IMR-90 (cell line): ENCODE results near the gene LSM12. TPM values are rescaled to one million over a fixed set of nuclear protein-coding genes. Genes with fewer than 3 reads are reported as not detected.

ENCODE experiments used
- ATAC-seq: fragments of 200-7000 bp; cut with Tn5 transposase; 2 replicates; pipeline ENCODE4 v1.9.1; 2020; ENCODE audit warnings: low read depth, mild to moderate bottlenecking, moderate library complexity
- BruUV-seq: library from RNA; stranded (reverse); fragments of 400-500 nt; replicated peaks from 2 replicates; lab custom pipeline; 2021; lab: Mats Ljungman, UMichigan
- CTCF ChIA-PET: fragments of 300-600 bp; formaldehyde crosslinking; extraction: SDS; loops from one replicate; lab custom pipeline; 2021; ENCODE audit warnings: antibody characterized with exemption; lab: Yijun Ruan, JAX
- POLR2A ChIA-PET: fragments of 300-600 bp; sonication (Branson Sonifier 250); formaldehyde crosslinking; loops from one replicate; lab custom pipeline; 2022; ENCODE audit warnings: antibody characterized with exemption; ENCODE audit not compliant: unreplicated experiment; lab: Charles Lee
- DNase-seq: peaks from one replicate; pipeline ENCODE4 v3.0.0; 2013
- H2AFZ ChIP-seq: replicated peaks from 2 replicates; pipeline ENCODE3; 2013; ENCODE audit warnings: low read length, mild to moderate bottlenecking; ENCODE audit not compliant: poor library complexity
- H2AK5ac ChIP-seq: 2 replicates; pipeline ENCODE4 v1.6.1; 2013; ENCODE audit warnings: low read depth, low read length, inconsistent platforms
- H2AK9ac ChIP-seq: replicated peaks from 2 replicates; pipeline ENCODE3; 2013; ENCODE audit warnings: mild to moderate bottlenecking, low read depth, low read length, moderate library complexity; ENCODE audit not compliant: poor library complexity
- H2BK120ac ChIP-seq: 2 replicates; pipeline ENCODE4 v1.6.1; 2013; ENCODE audit warnings: low read depth, low read length, inconsistent platforms
- H2BK15ac ChIP-seq: 3 replicates; pipeline ENCODE4 v1.6.1; 2013; ENCODE audit warnings: low read depth, low read length, inconsistent platforms
- H2BK20ac ChIP-seq: 2 replicates; pipeline ENCODE4 v1.6.1; 2013; ENCODE audit warnings: low read depth, mild to moderate bottlenecking, inconsistent platforms, low read length, moderate library complexity
- H2BK5ac ChIP-seq: 2 replicates; pipeline ENCODE4 v1.6.1; 2013; ENCODE audit warnings: mild to moderate bottlenecking, low read depth, low read length, inconsistent platforms; ENCODE audit not compliant: poor library complexity, severe bottlenecking
- H3K14ac ChIP-seq: replicated peaks from 2 replicates; pipeline ENCODE4 v1.6.1; 2013; ENCODE audit warnings: low read depth, low read length, inconsistent platforms
- H3K18ac ChIP-seq: 2 replicates; pipeline ENCODE4 v1.6.1; 2013; ENCODE audit warnings: low read depth, low read length, control low read depth
- H3K23ac ChIP-seq: 2 replicates; pipeline ENCODE4 v1.6.1; 2013; ENCODE audit warnings: low read depth, low read length, inconsistent platforms
- H3K27ac ChIP-seq: 2 replicates; pipeline ENCODE4 v1.5.1; 2013; ENCODE audit warnings: mild to moderate bottlenecking, control low read depth, low read length; ENCODE audit not compliant: insufficient read depth
- H3K27me3 ChIP-seq: 2 replicates; pipeline ENCODE4 v1.6.1; 2013; ENCODE audit warnings: low read length; ENCODE audit not compliant: control insufficient read depth, insufficient read depth
- H3K36me3 ChIP-seq: 2 replicates; pipeline ENCODE4 v1.6.1; 2013; ENCODE audit warnings: low read length, mixed read lengths; ENCODE audit not compliant: control insufficient read depth, insufficient read depth
- H3K4ac ChIP-seq: 2 replicates; pipeline ENCODE4 v1.6.1; 2013; ENCODE audit warnings: low read depth, low read length, inconsistent platforms
- H3K4me1 ChIP-seq: 2 replicates; pipeline ENCODE4 v1.6.1; 2013; ENCODE audit warnings: low read length, mixed read lengths; ENCODE audit not compliant: control insufficient read depth, insufficient read depth
- H3K4me2 ChIP-seq: 2 replicates; pipeline ENCODE4 v1.6.1; 2013; ENCODE audit warnings: low read depth, mild to moderate bottlenecking, control low read depth, low read length, moderate library complexity
- H3K4me3 ChIP-seq: 2 replicates; pipeline ENCODE4 v1.5.1; 2013; ENCODE audit warnings: low read depth, mild to moderate bottlenecking, control low read depth, low read length, moderate library complexity; ENCODE audit not compliant: insufficient read depth
- H3K56ac ChIP-seq: 2 replicates; pipeline ENCODE4 v1.6.1; 2013; ENCODE audit warnings: low read length, inconsistent platforms; ENCODE audit not compliant: insufficient read depth; ENCODE audit errors: extremely low read depth
- H3K79me1 ChIP-seq, 2 experiments: 2 replicates each; pipeline ENCODE4 v1.6.1; 2013; ENCODE audit warnings: low read length in 2 of 2, inconsistent platforms in 1 of 2, low read depth in 1 of 2
- H3K9ac ChIP-seq: 2 replicates; pipeline ENCODE4 v1.6.1; 2013; ENCODE audit warnings: low read depth, low read length, control low read depth
- H3K9me1 ChIP-seq: 2 replicates; pipeline ENCODE4 v1.6.1; 2013; ENCODE audit warnings: low read length, inconsistent platforms; ENCODE audit not compliant: insufficient read depth
- H3K9me3 ChIP-seq: 2 replicates; pipeline ENCODE4 v1.6.1; 2013; ENCODE audit warnings: low read length; ENCODE audit not compliant: control insufficient read depth, insufficient read depth
- H4K20me1 ChIP-seq: 2 replicates; pipeline ENCODE4 v1.6.1; 2013; ENCODE audit warnings: low read length, inconsistent platforms; ENCODE audit not compliant: insufficient read depth
- H4K5ac ChIP-seq: 2 replicates; pipeline ENCODE4 v1.6.1; 2013; ENCODE audit warnings: mild to moderate bottlenecking, low read depth, low read length, control low read depth
- H4K8ac ChIP-seq, 2 experiments: 2 replicates each; pipeline ENCODE4 v1.6.1; 2013; ENCODE audit warnings: low read depth in 2 of 2, low read length in 2 of 2, control low read depth in 1 of 2, inconsistent platforms in 1 of 2
- H4K91ac ChIP-seq: 2 replicates; pipeline ENCODE4 v1.6.1; 2013; ENCODE audit warnings: low read depth, low read length, inconsistent platforms; ENCODE audit not compliant: insufficient read depth
- BHLHE40 ChIP-seq: fragments of 150-350 bp; IDR thresholded peaks from 2 replicates; pipeline ENCODE4 v1.6.1; 2016; ENCODE audit warnings: mild to moderate bottlenecking, low read depth, low read length
- CEBPB ChIP-seq: IDR thresholded peaks from 2 replicates; pipeline ENCODE4 v1.6.1; 2012; ENCODE audit warnings: low read depth, low read length, improper control_type of control experiment
- CTCF ChIP-seq: conservative IDR thresholded peaks from 2 replicates; pipeline ENCODE4 v1.5.1; 2012; ENCODE audit warnings: mild to moderate bottlenecking, low read depth, low read length, improper control_type of control experiment
- ELK1 ChIP-seq: fragments of 150-350 bp; IDR thresholded peaks from 2 replicates; pipeline ENCODE4 v1.6.1; 2016; ENCODE audit warnings: low read depth, mild to moderate bottlenecking, low read length, moderate library complexity, borderline replicate concordance
- FOS ChIP-seq: fragments of 150-350 bp; IDR thresholded peaks from 2 replicates; pipeline ENCODE4 v1.6.1; 2016; ENCODE audit warnings: low read depth, low read length
- MAFK ChIP-seq: IDR thresholded peaks from 2 replicates; pipeline ENCODE4 v1.6.1; 2012; ENCODE audit warnings: low read depth, low read length, improper control_type of control experiment
- MAZ ChIP-seq: IDR thresholded peaks from 2 replicates; pipeline ENCODE4 v1.6.1; 2012; ENCODE audit warnings: low read depth, mild to moderate bottlenecking, low read length, improper control_type of control experiment, moderate library complexity, borderline replicate concordance
- MXI1 ChIP-seq: IDR thresholded peaks from 2 replicates; pipeline ENCODE4 v1.6.1; 2012; ENCODE audit warnings: low read depth, mild to moderate bottlenecking, low read length, moderate library complexity, borderline replicate concordance
- RAD21 ChIP-seq: IDR thresholded peaks from 2 replicates; pipeline ENCODE4 v1.6.1; 2012; ENCODE audit warnings: low read length, improper control_type of control experiment
- RCOR1 ChIP-seq: IDR thresholded peaks from 2 replicates; pipeline ENCODE4 v1.6.1; 2012; ENCODE audit warnings: mild to moderate bottlenecking, low read length, improper control_type of control experiment; ENCODE audit not compliant: insufficient replicate concordance
- RFX5 ChIP-seq: IDR thresholded peaks from 2 replicates; pipeline ENCODE4 v1.8.0; 2012; ENCODE audit warnings: low read depth, mild to moderate bottlenecking, low read length, moderate library complexity
- SMC3 ChIP-seq: fragments of 150-350 bp; IDR thresholded peaks from 2 replicates; pipeline ENCODE4 v1.6.1; 2016; ENCODE audit warnings: low read depth, mild to moderate bottlenecking, antibody characterized with exemption, low read length, moderate library complexity
- USF2 ChIP-seq: fragments of 150-350 bp; IDR thresholded peaks from 2 replicates; pipeline ENCODE4 v1.6.1; 2017; ENCODE audit warnings: mild to moderate bottlenecking, antibody characterized with exemption, low read length, low read depth
- WGBS, 2 experiments: methylation state at CpG; one replicate each; pipeline versions ENCODE4 v1.1.5 to v1.1.7; 2013; ENCODE audit warnings: missing lambda C conversion rate in 2 of 2; ENCODE audit not compliant: insufficient read length in 1 of 2; ENCODE audit errors: extremely low coverage in 2 of 2; 5-methylcytosine and 5-hydroxymethylcytosine counted together
- dilution Hi-C: fragments of 300-500 bp; cut with HindIII; formaldehyde crosslinking; loops from one replicate; pipeline ENCODE4 v1.14.3; 2018; ENCODE audit warnings: low sequenced_read_pairs; ENCODE audit not compliant: unreplicated experiment
- in situ Hi-C: fragments of 300-500 bp; cut with MboI; formaldehyde crosslinking; loops from 3 replicates; pipeline ENCODE4 v1.14.3; 2019; ENCODE audit warnings: low sequenced_read_pairs, inconsistent platforms, mixed read lengths
- intact Hi-C: fragments of 100-400 bp; cut with micrococcal nuclease; formaldehyde crosslinking; loops from 2 replicates; pipeline ENCODE4 v1.10.0; 2022
- polyA plus RNA-seq, 3 experiments: library from polyadenylated mRNA; depleted of rRNA; stranded (reverse); fragments of >200 nt; gene quantifications; 2 replicates each; pipeline ENCODE4 v1.2.3, GENCODE V29; 2012; ENCODE audit warnings: low replicate concordance in 1 of 3
- total RNA-seq: library from RNA; depleted of rRNA; stranded (reverse); fragments of >200 nt; gene quantifications from 2 replicates; pipeline ENCODE4 v1.2.3, GENCODE V29; 2012

LSM12 gene
- total and polyA plus RNA-seq, 2 of the 4 experiments (the other 2 are of a cell fraction): 38.0 to 41.0 TPM

- Histone ChIP-seq H3K18ac (no peak overlapping the region), H2BK20ac (no peak overlapping the region), H3K4me2 (no peak overlapping the region), H4K20me1 (peaks cover 63% of the 10 kb centered on the region), H3K14ac (no peak overlapping the region), H2AFZ (no peak overlapping the region), H3K4me1 (peaks cover 5% of the 10 kb centered on the region), H2BK5ac (no peak overlapping the region), H3K36me3 (peaks cover 49% of the 10 kb centered on the region), H2BK120ac (no peak overlapping the region), H3K4me3 (no peak overlapping the region), H3K27ac (no peak overlapping the region), H3K79me1 (peaks cover 38 to 65% of the 10 kb centered on the region in 2 experiments), H3K9me3 (no peaks in the 10 kb centered on the region), H3K4ac (no peak overlapping the region), H4K91ac (no peak overlapping the region), H4K5ac (no peak overlapping the region), H2AK5ac (no peak overlapping the region), H3K56ac (no peak overlapping the region), H3K23ac (no peak overlapping the region), H3K27me3 (no peaks in the 10 kb centered on the region), H3K9ac (no peak overlapping the region), H4K8ac (no peak overlapping the region), H2AK9ac (no peak overlapping the region), H2BK15ac (no peak overlapping the region), H3K9me1 (peaks cover 6% of the 10 kb centered on the region)
- in situ Hi-C loops (no loop called here), dilution Hi-C loops (no loop called here), intact Hi-C loops (loop anchor here (10.0 kb wide), 1 partner anchor 115 kb away; no protein-coding TSS in a partner anchor)
- TF ChIP-seq FOS (no peak), CTCF (no peak), RCOR1 (no peak), MAFK (no peak), ELK1 (no peak), MXI1 (no peak), MAZ (no peak), SMC3 (no peak), BHLHE40 (no peak), RAD21 (no peak), USF2 (no peak), RFX5 (no peak), CEBPB (no peak)
- 100% methylated on average over 2 of the region's 9 CpGs; no CpG with 5 or more reads in 1 of the 2 experiments for WGBS, 2 experiments
- no TSS peak for BruUV-seq
- DNase-seq (no peak), ATAC-seq (no peak)
- ChIA-PET POLR2A (no interaction called here), CTCF (interaction anchor here (0.6 kb wide), 1 partner anchor 86 kb away, joined by 3 read pairs; no protein-coding TSS in a partner anchor)
These were observed 17.0 kb downstream of the LSM12 start for GRCh38 chr17:44049294-44050060.
